Measurements from ENCODE around the gene TMEM132D.

TMEM132D gene

GRCh38 chr12:129440278-129440677, 463.5 kb downstream of the TMEM132D start:
- Histone ChIP-seq H3K4me3 (replicated peaks; ENCODE audit: low read depth, low read length) (no peak overlapping the region), H3K27me3 (replicated peaks; ENCODE audit: control insufficient read depth, insufficient read depth, low read length) (no peaks in the 10 kb centered on the region), H3K36me3 (ENCODE audit: control insufficient read depth, insufficient read depth, low read length) (no peaks in the 10 kb centered on the region)
- DNase-seq (ENCODE audit: extremely low read depth, insufficient read length): no peak
- no peak for TF ChIP-seq CTCF (IDR thresholded peaks at IDR 0.05; ENCODE audit: insufficient read depth, low read length, poor library complexity, severe bottlenecking)

GRCh38 chr12:129434790-129435189, 469.0 kb downstream of the TMEM132D start:
- TF ChIP-seq CTCF (IDR thresholded peaks at IDR 0.05; ENCODE audit: insufficient read depth, low read length, poor library complexity, severe bottlenecking): no peak

GRCh38 chr12:129428240-129428936, 475.4 kb downstream of the TMEM132D start:
- Histone ChIP-seq H3K27me3 (replicated peaks; ENCODE audit: control insufficient read depth, insufficient read depth, low read length) (no peaks in the 10 kb centered on the region), H3K4me3 (replicated peaks; ENCODE audit: low read depth, low read length) (no peak overlapping the region), H3K36me3 (ENCODE audit: control insufficient read depth, insufficient read depth, low read length) (no peaks in the 10 kb centered on the region)
- no peak for DNase-seq (ENCODE audit: extremely low read depth, insufficient read length)
- no peak for TF ChIP-seq CTCF (IDR thresholded peaks at IDR 0.05; ENCODE audit: insufficient read depth, low read length, poor library complexity, severe bottlenecking)

More at GRCh38 chr12:129434790-129435189, 469.0 kb downstream of the TMEM132D start:
- no peak for DNase-seq (ENCODE audit: extremely low read depth, insufficient read length)
- Histone ChIP-seq H3K4me3 (replicated peaks; ENCODE audit: low read depth, low read length) (no peak overlapping the region), H3K27me3 (replicated peaks; ENCODE audit: control insufficient read depth, insufficient read depth, low read length) (no peaks in the 10 kb centered on the region), H3K36me3 (ENCODE audit: control insufficient read depth, insufficient read depth, low read length) (no peaks in the 10 kb centered on the region)

- DNase-seq (ENCODE audit: extremely low read depth, insufficient read length): no peak
- H3K36me3 ChIP-seq (ENCODE audit: control insufficient read depth, insufficient read depth, low read length): no peaks in the 10 kb centered on the region
- no peak for TF ChIP-seq CTCF (IDR thresholded peaks at IDR 0.05; ENCODE audit: insufficient read depth, low read length, poor library complexity, severe bottlenecking)
- no peaks in the 10 kb centered on the region for H3K27me3 ChIP-seq (replicated peaks; ENCODE audit: control insufficient read depth, insufficient read depth, low read length)
- H3K4me3 ChIP-seq (replicated peaks; ENCODE audit: low read depth, low read length): no peak overlapping the region
These were observed 480.7 kb downstream of the TMEM132D start for GRCh38 chr12:129423041-129423580.

GRCh38 chr12:129413295-129413694, 490.5 kb downstream of the TMEM132D start:
- DNase-seq (ENCODE audit: extremely low read depth, insufficient read length): no peak
- Histone ChIP-seq H3K4me3 (replicated peaks; ENCODE audit: low read depth, low read length) (no peak overlapping the region), H3K27me3 (replicated peaks; ENCODE audit: control insufficient read depth, insufficient read depth, low read length) (no peaks in the 10 kb centered on the region), H3K36me3 (ENCODE audit: control insufficient read depth, insufficient read depth, low read length) (no peaks in the 10 kb centered on the region)
- no peak for TF ChIP-seq CTCF (IDR thresholded peaks at IDR 0.05; ENCODE audit: insufficient read depth, low read length, poor library complexity, severe bottlenecking)

Measured in GM06990 (cell line).